SU-DHL-6 (cell line): ENCODE data around the gene SGTB.

Source experiments
- H2AFZ ChIP-seq: fragments of 200-600 bp; sonication (generic); 2 replicates; pipeline ENCODE4 v1.6.1; 2014; ENCODE audit warnings: low read depth, mild to moderate bottlenecking, moderate library complexity, mixed read lengths, antibody characterized with exemption, low read length; ENCODE audit not compliant: severe bottlenecking
- H3F3A ChIP-seq: fragments of 200-600 bp; shearing (Covaris generic); 2 replicates; pipeline ENCODE4 v1.6.0; 2016; ENCODE audit warnings: antibody characterized with exemption, mild to moderate bottlenecking; ENCODE audit not compliant: insufficient read depth
- H3K27ac ChIP-seq: fragments of 200-600 bp; sonication (generic); 2 replicates; pipeline ENCODE4 v1.5.1; 2016; ENCODE audit warnings: low read depth, mild to moderate bottlenecking, low read length, moderate library complexity, mixed read lengths
- H3K27me3 ChIP-seq: fragments of 200-600 bp; sonication (generic), shearing (Covaris generic); 2 replicates; pipeline ENCODE4 v1.6.0; 2014; ENCODE audit warnings: mild to moderate bottlenecking, low read length
- H3K36me3 ChIP-seq: fragments of 200-600 bp; sonication (generic); 2 replicates; pipeline ENCODE4 v1.6.1; 2014; ENCODE audit warnings: mild to moderate bottlenecking, low read length, mixed read lengths
- H3K4me2 ChIP-seq: fragments of 300-600, 200-600 bp; shearing (Covaris generic), sonication (generic); 2 replicates; pipeline ENCODE4 v1.6.0; 2014; ENCODE audit warnings: low read length, low read depth, mild to moderate bottlenecking; ENCODE audit not compliant: poor library complexity, severe bottlenecking
- H3K4me3 ChIP-seq: fragments of 200-600 bp; sonication (generic); 2 replicates; pipeline ENCODE4 v1.5.1; 2014; ENCODE audit warnings: antibody characterized with exemption, low read length, mild to moderate bottlenecking, mixed read lengths; ENCODE audit not compliant: insufficient read depth, poor library complexity, severe bottlenecking
- H3K79me2 ChIP-seq: fragments of 200-600 bp; sonication (generic); 2 replicates; pipeline ENCODE4 v1.6.1; 2014; ENCODE audit warnings: mild to moderate bottlenecking, low read length, moderate library complexity; ENCODE audit not compliant: insufficient read depth
- H3K9ac ChIP-seq: fragments of 200-600 bp; sonication (generic); 2 replicates; pipeline ENCODE4 v1.7.0; 2014; ENCODE audit warnings: mild to moderate bottlenecking, low read length
- H3K9me2 ChIP-seq: fragments of 200-600 bp; sonication (generic); replicated peaks from 2 replicates; pipeline ENCODE4 v1.6.1; 2014; ENCODE audit warnings: low read length; ENCODE audit not compliant: insufficient read depth
- H3K9me3 ChIP-seq: fragments of 200-600 bp; sonication (generic); 2 replicates; pipeline ENCODE4 v1.6.1; 2014; ENCODE audit warnings: low read length, mixed read lengths; ENCODE audit not compliant: insufficient read depth
- H4K20me1 ChIP-seq: fragments of 200-600 bp; sonication (generic); 2 replicates; pipeline ENCODE4 v1.6.1; 2014; ENCODE audit warnings: low read depth, mild to moderate bottlenecking, antibody characterized with exemption, low read length, moderate library complexity, mixed read lengths
- CTCF ChIP-seq: fragments of 200-600 bp; sonication (generic); IDR thresholded peaks from one replicate; pipeline ENCODE4 v1.5.1; 2017; ENCODE audit warnings: antibody characterized with exemption, mild to moderate bottlenecking, low read length, moderate library complexity; ENCODE audit not compliant: insufficient read depth, poor library complexity, severe bottlenecking
- EZH2phosphoT487 ChIP-seq: fragments of 200-600 bp; sonication (generic), shearing (Covaris generic); conservative IDR thresholded peaks from 2 replicates; pipeline ENCODE4 v1.6.1; 2018; ENCODE audit warnings: mild to moderate bottlenecking, antibody characterized with exemption, low read length, moderate library complexity, mixed read lengths

Gene SGTB

GRCh38 chr5:65630981-65631380 is 90.9 kb downstream of the SGTB start:
- peaks cover 8% of the 10 kb centered on the region; the same call in 1 of the 2 replicates for H3K36me3 ChIP-seq
- H3K79me2 ChIP-seq = peaks cover 74% of the 10 kb centered on the region
- no peak overlapping the region for H3K4me2 ChIP-seq
- no peaks in the 10 kb centered on the region for H3K27me3 ChIP-seq
- H3K27ac ChIP-seq = no peak overlapping the region
- H3K4me3 ChIP-seq = no peak overlapping the region
- H4K20me1 ChIP-seq = 0 out of 2 replicates have a peak, but pooled peaks cover 4% of the 10 kb centered on the region
- H3F3A ChIP-seq = no peaks in the 10 kb centered on the region
- no peak overlapping the region for H3K9ac ChIP-seq
- H3K9me2 ChIP-seq = no peaks in the 10 kb centered on the region
- TF ChIP-seq CTCF = no peak
- TF ChIP-seq EZH2phosphoT487 = no peak
- no peaks in the 10 kb centered on the region for H3K9me3 ChIP-seq
- no peak overlapping the region for H2AFZ ChIP-seq

DNA sequence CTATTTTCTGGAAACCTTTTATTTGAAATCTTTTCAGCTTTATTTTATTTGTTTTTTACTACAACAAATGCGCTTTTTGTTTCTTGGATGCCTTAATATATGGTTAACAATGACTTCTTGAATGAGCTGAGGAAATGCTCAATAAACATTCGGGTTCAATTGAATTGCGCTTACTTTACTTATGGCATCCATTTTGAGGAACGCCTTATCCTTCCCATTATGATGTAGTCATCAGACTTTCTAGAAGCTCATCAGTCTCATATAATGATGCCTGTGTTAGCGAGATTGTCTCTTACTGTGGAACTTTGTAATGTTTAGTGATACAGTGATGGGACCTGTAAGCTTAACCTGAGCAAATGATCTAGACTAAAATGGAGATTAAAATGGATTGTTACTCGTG is 96.2 kb downstream of the SGTB start:
- no peak overlapping the region for H2AFZ ChIP-seq

DNA sequence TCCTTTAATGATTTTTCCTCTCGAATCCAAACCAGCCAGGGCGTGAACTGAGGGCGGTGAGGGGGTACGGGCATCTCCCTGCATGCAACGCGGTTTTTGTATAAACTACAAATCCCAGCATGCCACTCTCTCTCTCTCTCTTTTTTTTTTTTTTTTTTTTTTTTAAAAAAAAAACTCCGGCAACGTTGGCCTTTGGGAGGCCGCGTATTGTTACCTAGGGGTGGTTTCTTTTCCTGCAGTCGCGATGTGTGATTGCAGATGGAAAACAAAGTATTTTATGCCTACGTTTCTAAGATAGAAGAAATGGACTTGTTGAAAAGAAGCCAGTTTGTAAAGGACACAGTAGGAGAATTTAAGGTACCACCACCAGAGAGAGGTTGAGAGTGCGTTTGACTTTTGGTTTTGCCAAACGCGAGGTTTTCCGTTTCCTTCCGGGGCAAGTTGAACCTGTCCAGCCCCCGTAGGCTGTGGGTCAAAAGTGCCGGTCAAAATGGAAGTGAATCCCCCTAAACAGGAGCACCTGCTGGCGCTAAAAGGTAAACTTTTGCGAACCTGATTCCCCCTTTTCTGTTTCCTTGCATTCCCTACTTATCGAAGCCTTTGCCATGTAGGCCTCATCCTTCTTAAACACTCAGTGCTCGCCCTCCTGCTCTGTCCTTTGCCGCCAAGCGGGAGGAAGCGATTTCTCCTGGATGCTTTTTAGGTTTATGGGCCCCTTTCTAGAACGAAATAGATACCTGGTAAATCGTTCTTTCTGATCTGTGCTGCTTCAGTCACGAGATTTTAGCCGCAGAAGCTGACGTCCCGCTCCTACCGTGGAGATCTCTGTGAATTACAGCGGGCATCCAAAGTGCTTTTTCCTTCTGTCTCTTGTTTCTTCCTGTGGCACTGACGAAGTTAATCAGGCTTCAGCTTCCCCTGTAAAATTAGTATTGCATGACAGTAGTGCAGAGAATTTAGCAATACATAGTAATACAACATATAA is 97.0 kb downstream of the SGTB start, which contains the start of the genes SHLD3 and TRAPPC13:
Gene SHLD3, plus strand, starts transcription at position 457 of the 985 bp plus-strand sequence. CDS start 4,561 bp downstream, outside the sequence.
Gene TRAPPC13, plus strand, starts transcription at position 457 of the 985 bp plus-strand sequence. Its CDS starts 34 bp downstream, at position 491.
- H4K20me1 ChIP-seq = no peaks in the 10 kb centered on the region; the same call in 1 of the 2 replicates
- peak within 1 kb of the TSS; percentile 88 for H3K9ac ChIP-seq
- no peaks in the 10 kb centered on the region for H3F3A ChIP-seq
- peaks cover 75% of the 10 kb centered on the region for H3K79me2 ChIP-seq
- peak within 1 kb of the TSS; percentile 80 for H3K27ac ChIP-seq
- peak within 1 kb of the TSS; percentile 81 for H2AFZ ChIP-seq
- TF ChIP-seq EZH2phosphoT487 (no peak), CTCF (no peak)
- peak within 1 kb of the TSS; percentile 93 for H3K4me2 ChIP-seq
- peaks cover 4% of the 10 kb centered on the region; the same call in 1 of the 2 replicates for H3K36me3 ChIP-seq
- no peaks in the 10 kb centered on the region for H3K27me3 ChIP-seq
- peak within 1 kb of the TSS; percentile 98 for H3K4me3 ChIP-seq
- H3K9me3 ChIP-seq = no peaks in the 10 kb centered on the region
- H3K9me2 ChIP-seq = no peaks in the 10 kb centered on the region

More for the DNA sequence above, 96.2 kb downstream of the SGTB start:
- peak overlapping the region; percentile 93 for H3K4me2 ChIP-seq
- TF ChIP-seq EZH2phosphoT487 (no peak), CTCF (no peak)
- H4K20me1 ChIP-seq = no peaks in the 10 kb centered on the region; the same call in 1 of the 2 replicates
- no peak overlapping the region for H3K27ac ChIP-seq
- peaks cover 84% of the 10 kb centered on the region for H3K79me2 ChIP-seq
- no peaks in the 10 kb centered on the region for H3K9me3 ChIP-seq
- H3K9me2 ChIP-seq = no peaks in the 10 kb centered on the region
- H3K9ac ChIP-seq = peak overlapping the region; percentile 88
- no peaks in the 10 kb centered on the region for H3F3A ChIP-seq
- H3K36me3 ChIP-seq = peaks cover 8% of the 10 kb centered on the region; the same call in 1 of the 2 replicates
- peak overlapping the region; percentile 98 for H3K4me3 ChIP-seq
- no peaks in the 10 kb centered on the region for H3K27me3 ChIP-seq
